ENCODE measurements around the gene SNRPB2. TPM values are rescaled to one million over a fixed set of nuclear protein-coding genes. Genes with fewer than 3 reads are reported as not detected.

SNRPB2 gene
- total RNA-seq, 1 experiment from 2014 or later = 78.4 TPM

DNA sequence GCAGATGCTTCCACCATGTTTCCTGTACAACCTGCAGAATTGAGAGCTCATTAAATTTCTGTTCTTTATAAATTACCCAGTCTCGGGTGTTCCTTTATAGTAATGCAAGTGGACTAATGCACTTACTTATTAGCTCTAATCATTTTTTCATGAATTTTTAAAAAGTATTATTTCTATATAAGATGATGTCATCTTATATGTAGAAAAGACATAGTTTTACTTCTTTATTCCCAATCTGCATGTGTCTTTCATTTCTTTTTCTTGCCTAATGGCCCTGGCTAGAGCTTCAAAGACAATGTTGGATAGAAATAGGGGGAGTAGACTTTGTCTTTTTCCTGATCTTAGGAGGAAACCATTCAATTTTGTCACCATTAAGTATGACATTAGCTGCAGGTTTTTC lies 46.1 kb downstream of the SNRPB2 start:
- no peak overlapping the region for H3K9ac ChIP-seq (ENCODE audit: low read length)
- no peaks in the 10 kb centered on the region for H3K79me2 ChIP-seq (ENCODE audit: insufficient read depth, low read length)
- ChIA-PET POLR2A (no interaction called here), RAD21 (ENCODE audit: low non-redundant PET in 1 of 2, low total read pairs in 2 of 2, uncharacterized antibody in 2 of 2, unreplicated experiment in 2 of 2) (no interaction called here), CTCF (interaction anchor here (1.0 kb wide), 1 partner anchor 26 kb away, joined by 3 read pairs; no protein-coding TSS in a partner anchor)
- H3K9me2 ChIP-seq (ENCODE audit: insufficient read depth) = no peaks in the 10 kb centered on the region
- no peak overlapping the region for H2AFZ ChIP-seq (ENCODE audit: low read depth, low read length, poor library complexity, severe bottlenecking)
- H3K36me3 ChIP-seq (ENCODE audit: control insufficient read depth in 1 of 2, insufficient read depth in 2 of 2, low read length in 2 of 2) = no peaks in the 10 kb centered on the region
- intact Hi-C loops (cut with micrococcal nuclease) = no loop called here
- BruUV-seq (replicated peaks) = no TSS peak
- H3K4me2 ChIP-seq (ENCODE audit: low read length) = no peak overlapping the region
- H3K4me3 ChIP-seq (replicated peaks in 1 of 2; ENCODE audit: low read depth in 1 of 2, low read length in 2 of 2) = no peak overlapping the region
- no peak overlapping the region for H3K27ac ChIP-seq (ENCODE audit: low read depth, low read length)
- DNase-seq (ENCODE audit: low read depth, low spot score) = no peak
- no peaks in the 10 kb centered on the region for H4K20me1 ChIP-seq (ENCODE audit: insufficient read depth)
- H3K9me3 ChIP-seq (ENCODE audit: control insufficient read depth in 1 of 2, insufficient read depth in 1 of 2, low read depth in 1 of 2, low read length in 2 of 2) = no peaks in the 10 kb centered on the region
- ATAC-seq = no peak
- TF ChIP-seq ZNF274 (IDR thresholded peaks at IDR 0.05; ENCODE audit: low read depth, low read length) = no peak
- TF ChIP-seq, protein P1, sequence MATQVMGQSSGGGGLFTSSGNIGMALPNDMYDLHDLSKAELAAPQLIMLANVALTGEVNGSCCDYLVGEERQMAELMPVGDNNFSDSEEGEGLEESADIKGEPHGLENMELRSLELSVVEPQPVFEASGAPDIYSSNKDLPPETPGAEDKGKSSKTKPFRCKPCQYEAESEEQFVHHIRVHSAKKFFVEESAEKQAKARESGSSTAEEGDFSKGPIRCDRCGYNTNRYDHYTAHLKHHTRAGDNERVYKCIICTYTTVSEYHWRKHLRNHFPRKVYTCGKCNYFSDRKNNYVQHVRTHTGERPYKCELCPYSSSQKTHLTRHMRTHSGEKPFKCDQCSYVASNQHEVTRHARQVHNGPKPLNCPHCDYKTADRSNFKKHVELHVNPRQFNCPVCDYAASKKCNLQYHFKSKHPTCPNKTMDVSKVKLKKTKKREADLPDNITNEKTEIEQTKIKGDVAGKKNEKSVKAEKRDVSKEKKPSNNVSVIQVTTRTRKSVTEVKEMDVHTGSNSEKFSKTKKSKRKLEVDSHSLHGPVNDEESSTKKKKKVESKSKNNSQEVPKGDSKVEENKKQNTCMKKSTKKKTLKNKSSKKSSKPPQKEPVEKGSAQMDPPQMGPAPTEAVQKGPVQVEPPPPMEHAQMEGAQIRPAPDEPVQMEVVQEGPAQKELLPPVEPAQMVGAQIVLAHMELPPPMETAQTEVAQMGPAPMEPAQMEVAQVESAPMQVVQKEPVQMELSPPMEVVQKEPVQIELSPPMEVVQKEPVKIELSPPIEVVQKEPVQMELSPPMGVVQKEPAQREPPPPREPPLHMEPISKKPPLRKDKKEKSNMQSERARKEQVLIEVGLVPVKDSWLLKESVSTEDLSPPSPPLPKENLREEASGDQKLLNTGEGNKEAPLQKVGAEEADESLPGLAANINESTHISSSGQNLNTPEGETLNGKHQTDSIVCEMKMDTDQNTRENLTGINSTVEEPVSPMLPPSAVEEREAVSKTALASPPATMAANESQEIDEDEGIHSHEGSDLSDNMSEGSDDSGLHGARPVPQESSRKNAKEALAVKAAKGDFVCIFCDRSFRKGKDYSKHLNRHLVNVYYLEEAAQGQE (IDR thresholded peaks at IDR 0.05; ENCODE audit: low read depth) = no peak
- TF ChIP-seq YY1 (IDR thresholded peaks at IDR 0.05; ENCODE audit: extremely low read depth, insufficient replicate concordance, low read depth, low read length) = no peak
- TF ChIP-seq CEBPB (IDR thresholded peaks at IDR 0.05; ENCODE audit: low read depth) = no peak
- TF ChIP-seq EZH2phosphoT487 (IDR thresholded peaks at IDR 0.05; ENCODE audit: borderline replicate concordance) = no peak
- H3K4me1 ChIP-seq (ENCODE audit: control insufficient read depth in 1 of 2, insufficient read depth in 2 of 2, low read length in 2 of 2) = no peaks in the 10 kb centered on the region
- H3K27me3 ChIP-seq (ENCODE audit: insufficient read depth, low read length) = peaks cover 19% of the 10 kb centered on the region

DNA sequence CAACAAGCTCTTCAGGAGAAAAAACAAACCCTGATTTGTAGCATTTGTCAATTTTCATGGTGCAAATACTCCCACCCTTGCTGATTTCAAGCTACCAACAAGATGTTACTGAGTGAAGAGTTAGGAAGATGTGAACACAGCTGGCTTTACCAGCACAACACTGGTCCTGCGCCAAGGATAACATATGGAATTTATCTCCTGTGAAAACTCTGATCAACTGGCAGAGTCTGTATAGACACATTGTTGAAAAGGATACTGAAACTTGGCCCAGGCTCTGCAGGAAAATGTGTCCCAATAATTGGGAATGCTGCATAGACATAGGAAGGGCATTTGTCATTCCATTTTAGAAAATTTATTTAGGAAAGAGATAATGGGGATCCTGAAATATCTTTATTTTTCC lies 47.3 kb downstream of the SNRPB2 start:
- H3K4me3 ChIP-seq (replicated peaks in 1 of 2; ENCODE audit: low read depth in 1 of 2, low read length in 2 of 2) = no peak overlapping the region
- peaks cover 19% of the 10 kb centered on the region for H3K27me3 ChIP-seq (ENCODE audit: insufficient read depth, low read length)
- H3K36me3 ChIP-seq (ENCODE audit: control insufficient read depth in 1 of 2, insufficient read depth in 2 of 2, low read length in 2 of 2) = no peaks in the 10 kb centered on the region
- H3K4me1 ChIP-seq (ENCODE audit: control insufficient read depth in 1 of 2, insufficient read depth in 2 of 2, low read length in 2 of 2) = no peaks in the 10 kb centered on the region
- TF ChIP-seq ZFX (IDR thresholded peaks at IDR 0.05) = no peak
- TF ChIP-seq EZH2 (IDR thresholded peaks at IDR 0.05) = no peak
- TF ChIP-seq EZH2phosphoT487 (IDR thresholded peaks at IDR 0.05; ENCODE audit: borderline replicate concordance) = no peak
- TF ChIP-seq, protein P2, sequence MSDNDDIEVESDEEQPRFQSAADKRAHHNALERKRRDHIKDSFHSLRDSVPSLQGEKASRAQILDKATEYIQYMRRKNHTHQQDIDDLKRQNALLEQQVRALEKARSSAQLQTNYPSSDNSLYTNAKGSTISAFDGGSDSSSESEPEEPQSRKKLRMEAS (IDR thresholded peaks at IDR 0.05) = no peak
- TF ChIP-seq POLR2AphosphoS5 (IDR thresholded peaks at IDR 0.05; ENCODE audit: low read depth, low read length) = no peak
- no peak for TF ChIP-seq RAD21 (IDR thresholded peaks at IDR 0.05; ENCODE audit: low read depth)
- TF ChIP-seq, protein P3, sequence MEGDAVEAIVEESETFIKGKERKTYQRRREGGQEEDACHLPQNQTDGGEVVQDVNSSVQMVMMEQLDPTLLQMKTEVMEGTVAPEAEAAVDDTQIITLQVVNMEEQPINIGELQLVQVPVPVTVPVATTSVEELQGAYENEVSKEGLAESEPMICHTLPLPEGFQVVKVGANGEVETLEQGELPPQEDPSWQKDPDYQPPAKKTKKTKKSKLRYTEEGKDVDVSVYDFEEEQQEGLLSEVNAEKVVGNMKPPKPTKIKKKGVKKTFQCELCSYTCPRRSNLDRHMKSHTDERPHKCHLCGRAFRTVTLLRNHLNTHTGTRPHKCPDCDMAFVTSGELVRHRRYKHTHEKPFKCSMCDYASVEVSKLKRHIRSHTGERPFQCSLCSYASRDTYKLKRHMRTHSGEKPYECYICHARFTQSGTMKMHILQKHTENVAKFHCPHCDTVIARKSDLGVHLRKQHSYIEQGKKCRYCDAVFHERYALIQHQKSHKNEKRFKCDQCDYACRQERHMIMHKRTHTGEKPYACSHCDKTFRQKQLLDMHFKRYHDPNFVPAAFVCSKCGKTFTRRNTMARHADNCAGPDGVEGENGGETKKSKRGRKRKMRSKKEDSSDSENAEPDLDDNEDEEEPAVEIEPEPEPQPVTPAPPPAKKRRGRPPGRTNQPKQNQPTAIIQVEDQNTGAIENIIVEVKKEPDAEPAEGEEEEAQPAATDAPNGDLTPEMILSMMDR (IDR thresholded peaks at IDR 0.05 in 2 of 3, conservative IDR thresholded peaks at IDR 0.05 in 1 of 3; ENCODE audit: borderline replicate concordance in 1 of 3, insufficient read depth in 1 of 3, low read depth in 2 of 3, low read length in 2 of 3) = no peak
- no peak for TF ChIP-seq JUND (IDR thresholded peaks at IDR 0.05)
- TF ChIP-seq YY1 (IDR thresholded peaks at IDR 0.05; ENCODE audit: extremely low read depth, insufficient replicate concordance, low read depth, low read length) = no peak
- TF ChIP-seq SP1 (IDR thresholded peaks at IDR 0.05; ENCODE audit: low read depth) = no peak
- no peak for TF ChIP-seq CBX3 (IDR thresholded peaks at IDR 0.05; ENCODE audit: low read depth)
- CTCF ChIA-PET = no interaction called here
- DNase-seq (ENCODE audit: low read depth, low spot score) (no peak), ATAC-seq (no peak)
- no peaks in the 10 kb centered on the region for H4K20me1 ChIP-seq (ENCODE audit: insufficient read depth)
- no peak overlapping the region for H2AFZ ChIP-seq (ENCODE audit: low read depth, low read length, poor library complexity, severe bottlenecking)
- no peaks in the 10 kb centered on the region for H3K79me2 ChIP-seq (ENCODE audit: insufficient read depth, low read length)
- BruUV-seq (replicated peaks) = no TSS peak
- H3K9ac ChIP-seq (ENCODE audit: low read length) = no peak overlapping the region
- H3K9me2 ChIP-seq (ENCODE audit: insufficient read depth) = no peaks in the 10 kb centered on the region
- POLR2A ChIA-PET = no interaction called here
- RAD21 ChIA-PET (ENCODE audit: low non-redundant PET in 1 of 2, low total read pairs in 2 of 2, uncharacterized antibody in 2 of 2, unreplicated experiment in 2 of 2) = no interaction called here
- intact Hi-C loops (cut with micrococcal nuclease) = no loop called here
- no peaks in the 10 kb centered on the region for H3K9me3 ChIP-seq (ENCODE audit: control insufficient read depth in 1 of 2, insufficient read depth in 1 of 2, low read depth in 1 of 2, low read length in 2 of 2)
- H3K4me2 ChIP-seq (ENCODE audit: low read length) = no peak overlapping the region
- no peak overlapping the region for H3K27ac ChIP-seq (ENCODE audit: low read depth, low read length)
